Medulla oblongata (tissue), 1 donor: ENCODE measurements around the gene PSMB9.
A peak's percentile ranks its signal among the peaks of the same experiment; 100 is the strongest.

Source experiments
- DNase-seq: peaks from one replicate; pipeline ENCODE4 v3.0.0-alpha.2; 2015; ENCODE audit errors: extremely low spot score

PSMB9 gene

DNA sequence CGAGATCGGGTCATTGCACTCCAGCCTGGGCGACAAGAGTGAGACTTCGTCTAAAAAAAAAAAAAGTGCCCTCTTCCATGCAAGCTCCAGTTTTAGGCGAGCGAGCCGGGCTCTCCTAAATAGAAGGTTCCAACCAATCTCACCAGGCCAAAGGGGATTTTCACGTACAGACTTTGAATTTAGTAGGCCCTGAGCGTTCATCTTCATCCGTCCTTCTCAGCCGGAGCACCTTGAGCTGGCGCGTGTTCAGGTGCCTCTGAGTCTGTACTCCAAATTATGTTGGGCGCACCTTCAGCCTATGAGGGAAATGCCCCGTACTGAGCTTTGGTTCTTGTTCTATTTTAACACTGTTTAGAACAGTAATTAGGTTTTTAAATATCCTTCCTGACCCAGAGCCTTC is 14.6 kb upstream of the PSMB9 start:
- no peak for DNase-seq

DNA sequence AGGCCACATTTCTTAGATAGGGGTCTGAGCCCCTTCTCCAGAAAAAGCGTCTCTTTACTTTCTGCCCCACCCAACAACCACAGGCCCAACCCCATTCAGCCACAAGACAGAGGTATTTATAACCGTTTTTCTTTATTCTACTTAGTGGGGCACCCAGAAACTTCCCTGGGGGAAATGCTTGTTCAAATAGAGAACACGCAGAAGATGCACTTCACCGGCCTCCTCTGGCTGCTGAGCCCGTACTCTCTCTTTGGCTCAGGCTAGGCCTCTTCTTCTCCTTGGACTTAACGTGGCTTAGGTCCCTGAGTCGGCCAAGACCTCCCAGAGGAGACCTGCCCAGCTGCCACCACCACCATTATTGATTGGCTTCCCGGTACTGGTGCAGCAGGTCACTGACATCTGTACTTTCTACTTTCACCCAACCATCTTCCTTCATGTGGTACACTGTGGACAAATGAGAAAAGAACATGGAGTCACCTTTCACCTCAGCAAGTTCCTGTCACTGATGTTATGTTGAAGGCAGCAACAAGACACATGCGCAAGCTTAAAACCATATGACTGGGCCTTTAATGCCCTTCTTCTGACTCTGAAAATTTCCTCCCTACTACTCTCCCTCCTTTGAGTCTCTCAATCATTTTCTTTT is 13.3 kb upstream of the PSMB9 start:
- no peak for DNase-seq

DNA sequence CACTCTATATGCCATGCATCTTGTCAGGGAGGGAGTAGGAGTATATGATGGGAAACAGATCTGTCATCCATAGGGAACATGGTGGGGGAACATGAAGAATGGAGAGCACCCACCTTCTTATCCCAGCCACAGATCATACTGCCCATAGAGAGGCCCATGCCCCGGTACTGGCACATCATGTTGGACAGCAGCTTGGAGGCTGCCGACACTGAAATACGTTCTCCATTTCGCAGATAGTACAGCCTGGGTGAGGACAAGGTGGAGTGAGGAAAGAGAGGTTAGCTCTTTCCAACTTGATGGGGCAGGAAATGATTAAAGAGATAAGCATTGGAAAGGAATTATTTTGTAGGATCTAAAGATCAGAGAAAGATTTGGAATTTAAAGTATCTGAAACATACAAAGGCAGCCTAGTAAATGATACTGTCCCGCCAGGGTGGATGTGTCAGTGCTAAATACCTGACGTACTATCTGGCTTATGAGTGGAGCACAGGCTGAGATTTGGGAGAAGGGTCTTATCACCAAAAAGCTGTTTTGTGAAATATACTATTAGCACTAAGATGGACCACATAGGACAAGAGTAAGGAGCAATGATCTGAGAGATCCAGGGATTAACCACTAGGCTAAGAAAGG is 11.9 kb upstream of the PSMB9 start:
- DNase-seq, result no peak

- no peak for DNase-seq
These were observed 11.3 kb upstream of the PSMB9 start for GRCh38 chr6:32842690-32843089.

DNA sequence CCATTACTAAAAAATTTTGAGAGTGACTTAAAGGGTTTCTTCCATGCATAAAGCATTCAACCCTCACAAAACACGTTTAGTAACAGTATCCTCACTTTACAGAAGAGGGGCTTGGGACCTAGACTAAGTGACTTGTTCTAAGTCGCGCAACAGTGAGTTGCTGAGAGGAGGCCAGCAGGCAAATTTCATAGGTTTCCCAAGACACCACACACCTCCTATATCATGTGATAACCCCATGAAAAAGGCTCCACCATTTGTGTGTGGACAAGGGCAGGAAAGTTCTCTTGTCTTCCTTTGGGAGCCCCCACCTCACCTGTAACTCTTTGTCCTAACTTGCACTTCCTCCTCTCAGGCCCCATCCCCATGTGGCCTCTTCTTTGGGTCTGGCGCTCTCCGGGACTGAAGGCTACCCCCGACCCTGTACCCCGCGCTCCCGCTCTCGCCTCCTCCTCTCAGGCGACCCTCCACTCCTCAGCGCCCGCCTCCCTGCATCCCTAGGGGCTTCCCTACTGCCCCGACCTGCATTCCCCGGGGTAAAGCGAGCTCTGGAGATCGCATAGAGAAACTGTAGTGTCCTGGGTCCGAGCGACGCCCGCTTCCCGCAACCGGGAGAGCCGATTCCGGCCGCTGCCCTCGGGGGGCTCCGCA is 10.5 kb upstream of the PSMB9 start:
- peak; percentile 46 for DNase-seq

- peak; percentile 98 for DNase-seq
These were observed 9.8 kb upstream of the PSMB9 start, which contains the start of gene PSMB8 for GRCh38 chr6:32843979-32844838. TSS of gene PSMB8 (minus strand) at chr6:32844047. CDS start at chr6:32843996, 51 bp downstream.

- DNase-seq, result no peak
These were observed 9.1 kb upstream of the PSMB9 start for GRCh38 chr6:32844839-32845383.

GRCh38 chr6:32845384-32845884 is 8.6 kb upstream of the PSMB9 start:
- DNase-seq, result peak; percentile 54

GRCh38 chr6:32847004-32847403 is 7.0 kb upstream of the PSMB9 start:
- no peak for DNase-seq

DNA sequence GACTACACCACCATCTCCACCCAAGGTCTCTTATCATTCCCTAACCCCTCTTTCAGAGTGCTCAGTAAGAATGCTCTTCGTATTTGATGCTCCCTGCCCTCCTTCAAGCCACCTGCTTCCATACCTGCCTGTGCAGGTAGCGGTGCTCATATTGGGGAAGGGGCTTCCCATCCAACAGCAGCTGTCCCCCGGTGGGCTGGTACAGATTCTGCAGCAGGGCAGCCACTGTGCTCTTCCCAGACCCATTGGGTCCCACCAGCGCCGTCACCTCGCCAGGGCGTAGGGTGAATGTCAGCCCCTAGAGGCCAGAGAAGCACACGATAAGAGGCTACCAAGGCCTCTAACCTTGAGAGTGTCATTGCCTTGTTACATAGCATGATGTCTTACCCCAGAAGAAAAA is 6.2 kb upstream of the PSMB9 start:
- no peak for DNase-seq

DNA sequence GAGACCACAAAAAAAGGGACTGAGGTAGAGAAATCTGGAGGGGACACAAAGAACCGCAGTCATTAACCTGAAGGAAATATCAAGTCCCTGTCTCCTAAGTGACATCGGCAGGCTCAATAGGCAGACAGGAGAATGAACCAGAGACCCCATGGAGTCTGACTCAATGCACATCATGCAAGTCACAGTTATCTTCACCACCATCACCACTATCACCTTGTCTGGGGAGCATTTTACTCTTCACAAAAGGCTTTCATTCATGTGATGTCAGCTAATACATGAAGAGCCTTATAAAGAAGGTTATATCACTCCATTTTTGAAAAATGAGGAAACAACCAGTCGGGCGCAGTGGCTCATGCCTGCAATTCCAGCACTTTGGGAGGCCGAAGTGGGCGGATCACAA is 4.9 kb upstream of the PSMB9 start:
- DNase-seq, result no peak

- no peak for DNase-seq
These were observed 3.0 kb upstream of the PSMB9 start for GRCh38 chr6:32851025-32851424.

GRCh38 chr6:32852018-32852843 is 1.8 kb upstream of the PSMB9 start:
- DNase-seq, result peak; percentile 39

DNA sequence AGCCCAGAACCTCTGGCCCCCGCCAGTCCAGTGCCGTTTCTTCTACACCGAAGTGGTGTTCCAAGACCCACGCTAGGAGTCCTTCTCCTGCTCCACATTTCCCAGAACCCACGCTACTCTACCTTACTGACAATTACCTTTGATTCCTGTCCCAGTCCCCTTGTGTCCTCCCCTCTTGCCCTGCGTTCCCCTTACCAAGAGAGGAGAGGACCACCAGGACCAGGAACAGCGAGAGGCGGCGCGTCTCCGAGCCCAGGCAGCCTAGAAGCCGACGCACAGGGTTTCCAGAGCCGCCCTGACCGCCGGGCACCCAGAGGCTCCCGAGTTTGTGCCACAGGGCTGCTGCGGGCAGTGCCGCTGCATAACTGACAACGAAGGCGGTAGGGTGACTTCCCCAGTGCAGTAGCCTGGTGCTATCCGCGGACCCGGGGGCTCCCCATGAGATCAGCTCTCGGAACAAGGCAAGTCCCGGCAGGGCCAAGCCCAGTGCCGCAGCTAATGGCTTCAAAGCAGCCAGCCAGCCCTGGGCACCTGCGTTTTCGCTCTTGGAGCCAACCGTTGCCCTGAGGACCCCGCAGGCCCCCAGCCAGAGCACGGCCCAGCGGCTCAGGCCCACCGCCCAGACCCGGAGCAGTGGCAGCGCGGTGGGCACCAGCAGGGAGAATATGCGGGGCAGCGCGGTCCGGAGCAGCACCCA is 1.0 kb upstream of the PSMB9 start:
- peak; percentile 44 for DNase-seq

DNA sequence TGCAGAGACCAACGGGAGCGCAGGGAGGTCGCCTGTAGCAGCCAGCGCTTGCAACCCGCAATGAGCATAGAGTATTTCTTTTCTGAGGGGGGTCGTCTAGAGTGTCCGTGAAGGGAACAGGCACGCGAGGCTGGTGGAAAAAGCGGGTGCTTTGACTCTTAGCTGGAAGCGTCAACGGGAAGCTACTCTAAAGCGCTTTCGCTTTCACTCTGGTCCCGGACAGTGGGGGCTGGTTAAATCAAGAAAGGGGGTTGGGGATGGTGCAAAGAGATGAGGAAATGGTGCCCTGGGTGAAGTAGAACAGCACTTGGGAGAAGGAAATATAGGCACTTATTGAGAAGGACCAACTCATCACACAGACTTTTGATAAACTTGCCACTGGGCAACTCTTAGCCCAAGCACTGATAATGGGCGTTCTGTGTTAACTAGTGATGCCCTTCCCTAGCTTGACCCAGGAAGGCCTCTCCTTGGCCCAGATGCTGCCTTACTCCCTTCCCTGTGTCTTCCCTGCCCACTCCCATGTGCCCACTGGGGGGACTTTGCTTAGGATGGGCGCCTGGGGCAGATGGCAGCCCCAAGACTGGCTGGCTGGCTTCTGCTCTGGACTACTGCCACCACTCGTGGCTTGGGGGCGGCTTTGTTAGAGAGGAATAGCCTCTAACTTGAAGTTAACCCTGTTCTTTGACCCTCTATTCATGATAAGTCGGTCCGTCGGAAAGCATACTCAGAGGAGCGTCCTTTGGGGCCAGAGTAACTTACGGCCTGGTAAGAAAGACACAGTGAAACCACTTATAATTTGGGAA is 585 bp downstream of the PSMB9 start:
- DNase-seq, result peak; percentile 84

DNA sequence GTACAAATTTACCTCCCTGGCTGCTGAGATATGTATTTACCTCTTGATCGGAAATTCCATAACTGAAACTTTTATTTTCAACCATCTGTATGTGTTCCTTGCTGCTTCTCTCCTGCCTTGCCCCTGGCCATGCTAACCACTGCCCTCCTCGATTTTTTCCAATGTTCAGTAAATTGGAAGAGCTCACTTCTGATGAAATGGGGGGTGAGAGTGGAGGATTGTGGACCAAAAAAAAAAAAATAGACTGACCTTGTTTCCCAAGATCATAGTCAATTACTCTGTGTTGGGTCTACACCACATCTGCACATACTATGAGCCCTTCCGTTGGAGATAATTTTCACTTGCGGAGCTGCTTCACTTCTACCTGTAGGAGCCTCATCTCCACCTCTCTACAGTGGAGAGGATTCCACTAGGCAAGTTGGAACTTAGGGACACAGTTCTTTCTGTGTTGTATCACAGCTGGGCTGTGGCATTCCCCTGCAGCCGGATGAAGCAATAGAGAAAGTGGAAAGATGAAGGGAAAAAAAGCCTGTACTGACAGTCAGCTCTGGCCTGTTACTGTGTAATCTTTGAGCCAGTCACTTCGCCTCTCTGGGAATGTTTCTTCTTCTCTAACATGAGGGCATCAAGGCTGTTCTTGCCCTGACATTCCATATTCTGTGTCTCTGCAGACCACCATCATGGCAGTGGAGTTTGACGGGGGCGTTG is 1.6 kb downstream of the PSMB9 start:
- no peak for DNase-seq

DNA sequence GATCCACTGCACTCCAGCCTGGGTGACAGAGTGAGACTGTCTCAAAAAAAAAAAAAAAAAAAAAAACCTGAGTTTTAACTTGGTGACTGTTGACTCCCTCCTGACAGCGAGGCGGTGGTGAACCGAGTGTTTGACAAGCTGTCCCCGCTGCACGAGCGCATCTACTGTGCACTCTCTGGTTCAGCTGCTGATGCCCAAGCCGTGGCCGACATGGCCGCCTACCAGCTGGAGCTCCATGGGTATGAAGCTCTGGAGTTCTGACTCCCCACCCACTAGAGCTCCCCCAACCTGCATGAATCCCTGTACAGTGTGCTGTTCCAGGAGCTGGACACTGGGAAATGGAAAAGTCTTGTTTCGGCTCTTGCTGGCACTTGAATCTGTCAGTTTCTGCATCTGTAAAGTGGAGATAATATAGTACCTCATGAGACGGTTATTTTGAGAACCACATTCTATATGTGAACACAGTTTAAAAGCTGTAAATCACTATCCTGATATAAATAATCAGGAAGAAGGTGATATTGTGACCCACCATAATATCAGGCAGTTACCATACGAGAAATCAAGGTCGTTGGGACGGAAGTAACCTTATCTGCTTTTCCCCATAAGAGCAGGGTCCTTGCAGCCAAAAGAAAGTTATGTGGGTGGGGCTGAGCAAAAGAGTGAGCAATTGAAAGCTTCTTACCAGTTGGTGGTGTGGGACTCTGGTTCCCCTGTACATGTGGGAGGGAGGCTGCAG is 3.3 kb downstream of the PSMB9 start:
- no peak for DNase-seq

DNA sequence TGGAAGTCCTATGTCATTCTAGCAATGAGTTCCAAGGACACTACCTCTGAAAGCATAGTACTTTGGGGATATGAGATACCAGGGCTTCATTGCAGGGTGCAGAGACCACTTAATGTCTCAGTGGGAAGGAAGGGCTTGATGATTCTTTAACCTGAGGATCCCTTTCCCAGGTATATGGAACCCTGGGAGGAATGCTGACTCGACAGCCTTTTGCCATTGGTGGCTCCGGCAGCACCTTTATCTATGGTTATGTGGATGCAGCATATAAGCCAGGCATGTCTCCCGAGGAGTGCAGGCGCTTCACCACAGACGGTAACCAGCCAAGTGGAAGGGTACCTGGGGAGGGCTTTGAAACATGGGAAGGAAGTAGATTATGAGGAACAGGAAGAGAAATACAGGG is 4.2 kb downstream of the PSMB9 start:
- DNase-seq, result no peak
